Calu3 (cell line): Measurements from ENCODE around the gene SLC26A9. TPM values are rescaled to one million over a fixed set of nuclear protein-coding genes. Genes with fewer than 3 reads are reported as not detected.
A peak's percentile ranks its signal among the peaks of the same experiment; 100 is the strongest.

Experiments
- BruUV-seq: library from RNA; stranded (reverse); fragments of 400-500 nt; replicated peaks from 2 replicates; lab custom pipeline; 2021; lab: Mats Ljungman, UMichigan
- CTCF ChIA-PET: fragments of 300-600 bp; sonication (Branson Sonifier 250); formaldehyde crosslinking; loops from one replicate; lab custom pipeline; 2022; ENCODE audit warnings: antibody characterized with exemption; lab: Charles Lee
- DNase-seq: peaks from one replicate; pipeline ENCODE4 v3.0.0; 2022
- H3K27ac Mint-ChIP-seq: one replicate; pipeline ENCODE4 v1.8.0; 2022; ENCODE audit warnings: mixed read lengths; ENCODE audit not compliant: unreplicated experiment
- H3K27me3 Mint-ChIP-seq: one replicate; pipeline ENCODE4 v1.8.0; 2022; ENCODE audit warnings: mixed read lengths; ENCODE audit not compliant: unreplicated experiment
- H3K36me3 Mint-ChIP-seq: one replicate; pipeline ENCODE4 v1.8.0; 2022; ENCODE audit warnings: mild to moderate bottlenecking, moderate library complexity, mixed read lengths; ENCODE audit not compliant: insufficient read depth, unreplicated experiment
- H3K4me1 Mint-ChIP-seq: one replicate; pipeline ENCODE4 v1.8.0; 2022; ENCODE audit warnings: mild to moderate bottlenecking, low read depth, mixed read lengths; ENCODE audit not compliant: unreplicated experiment
- H3K4me3 Mint-ChIP-seq: one replicate; pipeline ENCODE4 v1.8.0; 2022; ENCODE audit warnings: mild to moderate bottlenecking, low read depth, moderate library complexity, mixed read lengths; ENCODE audit not compliant: unreplicated experiment
- H3K9me3 Mint-ChIP-seq: one replicate; pipeline ENCODE4 v1.8.0; 2022; ENCODE audit warnings: low read depth, mixed read lengths; ENCODE audit not compliant: unreplicated experiment
- CTCF ChIP-seq: fragments of 200-600 bp; IDR thresholded peaks from one replicate; pipeline ENCODE4 v1.8.0; 2022; ENCODE audit warnings: antibody characterized with exemption; ENCODE audit not compliant: unreplicated experiment
- intact Hi-C: fragments of 100-400 bp; cut with micrococcal nuclease; formaldehyde crosslinking; loops from one replicate; pipeline ENCODE4 v1.10.0; 2022; ENCODE audit not compliant: unreplicated experiment
- total RNA-seq: library from RNA; stranded (reverse); gene quantifications from 2 replicates; pipeline ENCODE4 v1.2.3, GENCODE V29; 2022

SLC26A9 gene
- total RNA-seq, 1 experiment from 2014 or later: 7.6 TPM

- peaks cover 6% of the 10 kb centered on the region for H3K9me3 Mint-ChIP-seq
- no peak overlapping the region for H3K4me3 Mint-ChIP-seq
- peaks cover 5% of the 10 kb centered on the region for H3K36me3 Mint-ChIP-seq
- BruUV-seq: no TSS peak
- CTCF ChIA-PET: interaction anchor here (0.6 to 2.7 kb wide), 14 partner anchors 8 to 194 kb away, joined by 3 to 24 read pairs (median 4); partner anchors contain the start of gene RAB7B
- H3K4me1 Mint-ChIP-seq: peaks cover 35% of the 10 kb centered on the region
- intact Hi-C loops: loop anchor here (2.0 kb wide), 1 partner anchor 71 kb away; no protein-coding TSS in a partner anchor
- peak overlapping the region; percentile 58 for H3K27ac Mint-ChIP-seq
- TF ChIP-seq CTCF: no peak
- peak; percentile 28 for DNase-seq
- H3K27me3 Mint-ChIP-seq: no peaks in the 10 kb centered on the region
These were observed 42.2 kb upstream of the SLC26A9 start for GRCh38 chr1:205985330-205986005.

- Mint-ChIP-seq H3K4me3 (peak overlapping the region; percentile 34), H3K9me3 (peaks cover 6% of the 10 kb centered on the region), H3K27ac (peak overlapping the region; percentile 55), H3K27me3 (no peaks in the 10 kb centered on the region), H3K4me1 (peaks cover 35% of the 10 kb centered on the region), H3K36me3 (peaks cover 5% of the 10 kb centered on the region)
- intact Hi-C loops: loop anchor here (1.0 to 5.0 kb wide), 3 partner anchors 38 to 122 kb away; partner anchors contain the start of gene CTSE
- CTCF ChIA-PET: interaction anchor here (0.7 to 1.8 kb wide), 17 partner anchors 17 to 129 kb away, joined by 3 to 16 read pairs (median 4); partner anchors contain the start of gene RAB7B
- TF ChIP-seq CTCF: peak; percentile 73
- peak; percentile 85 for DNase-seq
- BruUV-seq: no TSS peak
These were observed 40.9 kb upstream of the SLC26A9 start for GRCh38 chr1:205983925-205984725.

DNA sequence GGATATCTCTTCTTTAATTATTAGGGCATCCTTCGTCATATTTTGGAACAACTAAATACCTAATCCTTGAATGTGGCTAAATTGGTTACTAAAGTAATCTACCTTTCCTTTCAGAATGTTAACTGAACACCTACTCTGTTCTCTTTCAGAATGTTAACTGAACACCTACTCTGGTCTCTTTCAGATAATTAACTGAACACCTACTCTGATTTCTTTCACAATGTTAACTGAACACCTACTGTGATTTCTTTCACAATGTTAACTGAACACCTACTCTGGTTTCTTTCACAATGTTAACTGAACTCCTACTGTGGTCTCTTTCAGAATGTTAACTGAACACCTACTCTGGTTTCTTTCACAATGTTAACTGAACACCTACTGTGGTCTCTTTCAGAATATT lies 38.0 kb upstream of the SLC26A9 start:
- peaks cover 6% of the 10 kb centered on the region for H3K9me3 Mint-ChIP-seq
- H3K27me3 Mint-ChIP-seq: no peaks in the 10 kb centered on the region
- intact Hi-C loops: loop anchor here (5.0 kb wide), 1 partner anchor 41 kb away; the partner anchor contains the start of gene CTSE
- CTCF ChIA-PET: interaction anchor here (0.5 to 4.9 kb wide), 2 partner anchors 23 to 64 kb away, joined by 6 to 294 read pairs; no protein-coding TSS in a partner anchor
- BruUV-seq: no TSS peak
- H3K4me1 Mint-ChIP-seq: peaks cover 35% of the 10 kb centered on the region
- TF ChIP-seq CTCF: no peak
- no peak overlapping the region for H3K4me3 Mint-ChIP-seq
- H3K36me3 Mint-ChIP-seq: peaks cover 5% of the 10 kb centered on the region
- DNase-seq: no peak
- H3K27ac Mint-ChIP-seq: no peak overlapping the region

DNA sequence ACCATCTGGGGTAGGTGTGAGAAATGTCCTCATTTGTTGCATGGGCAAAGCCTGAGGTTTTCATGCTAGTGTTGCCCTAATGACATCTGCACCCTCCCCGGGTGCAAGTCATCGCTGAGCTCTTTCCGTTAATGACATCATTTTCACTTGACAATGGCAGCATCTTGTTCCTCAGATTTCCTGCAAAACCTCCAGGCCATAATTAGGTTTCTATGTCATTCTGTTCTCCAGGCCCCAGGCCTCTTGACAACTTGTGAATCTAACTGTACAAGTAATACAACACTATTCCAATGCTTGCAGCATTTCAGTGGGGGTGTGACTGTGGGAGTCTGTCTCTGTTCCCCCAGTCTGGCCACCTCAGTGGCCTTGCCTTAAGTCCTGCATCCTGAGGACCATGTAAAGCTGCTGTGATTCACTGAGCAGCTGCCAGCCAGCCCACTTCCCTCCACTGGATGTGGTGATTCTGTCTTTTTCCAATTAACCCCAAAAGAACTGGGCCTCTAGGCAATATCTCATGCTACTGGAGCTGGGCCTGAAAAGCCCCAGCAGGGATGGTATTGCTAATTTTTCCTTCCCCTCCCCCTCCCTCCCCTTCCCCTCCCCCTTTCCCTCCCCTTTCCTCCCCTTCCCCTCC lies 37.1 kb upstream of the SLC26A9 start:
- no peak overlapping the region for H3K27ac Mint-ChIP-seq
- intact Hi-C loops: loop anchor here (5.0 kb wide), 1 partner anchor 42 kb away; the partner anchor contains the start of gene CTSE
- no peak for DNase-seq
- no peaks in the 10 kb centered on the region for H3K27me3 Mint-ChIP-seq
- no peak for TF ChIP-seq CTCF
- no peak overlapping the region for H3K4me3 Mint-ChIP-seq
- peaks cover 6% of the 10 kb centered on the region for H3K9me3 Mint-ChIP-seq
- CTCF ChIA-PET: interaction anchor here (0.5 to 4.9 kb wide), 2 partner anchors 22 to 63 kb away, joined by 6 to 294 read pairs; no protein-coding TSS in a partner anchor
- H3K36me3 Mint-ChIP-seq: peaks cover 2% of the 10 kb centered on the region
- peaks cover 32% of the 10 kb centered on the region for H3K4me1 Mint-ChIP-seq
- no TSS peak for BruUV-seq
